ENCODE measurements around the gene FGF2. TPM values are rescaled to one million over a fixed set of nuclear protein-coding genes. Genes with fewer than 3 reads are reported as not detected.
"Not testable (repeated sequence)": the region's sequence is repeated elsewhere in the genome, so short reads cannot be mapped to it uniquely, and the experiment has no call there.

The FGF2 gene
- total RNA-seq, 2 experiments from 2014 or later, result 0.79 to 1.2 TPM

- Mint-ChIP-seq H3K4me1 (ENCODE audit: low read depth) (peaks cover 7% of the 10 kb centered on the region), H3K27me3 (ENCODE audit: low read depth) (peaks cover 42% of the 10 kb centered on the region), H3K27ac (no peak overlapping the region), H3K36me3 (ENCODE audit: low read depth) (no peaks in the 10 kb centered on the region), H3K4me3 (no peak overlapping the region), H3K9me3 (no peaks in the 10 kb centered on the region)
- DNase-seq, result no peak
- intact Hi-C loops (cut with micrococcal nuclease), result no loop called here
- CTCF ChIA-PET, result interaction anchor here (1.1 to 1.6 kb wide), 3 partner anchors 19 to 75 kb away, joined by 3 to 5 read pairs (median 3); no protein-coding TSS in a partner anchor
These were observed 6.1 kb downstream of the FGF2 start for GRCh38 chr4:122832732-122833131.

- no peak for DNase-seq
- CTCF ChIA-PET, result no interaction called here
- Mint-ChIP-seq H3K36me3 (ENCODE audit: low read depth) (no peaks in the 10 kb centered on the region), H3K9me3 (no peaks in the 10 kb centered on the region), H3K4me1 (ENCODE audit: low read depth) (no peaks in the 10 kb centered on the region), H3K4me3 (no peak overlapping the region), H3K27me3 (ENCODE audit: low read depth) (peaks cover 33% of the 10 kb centered on the region), H3K27ac (no peak overlapping the region)
- intact Hi-C loops (cut with micrococcal nuclease), result no loop called here
These were observed 7.4 kb downstream of the FGF2 start for GRCh38 chr4:122833999-122834398.

GRCh38 chr4:122836941-122837340 is 10.3 kb downstream of the FGF2 start:
- Mint-ChIP-seq H3K36me3 (ENCODE audit: low read depth) (no peaks in the 10 kb centered on the region), H3K27ac (no peak overlapping the region), H3K4me1 (ENCODE audit: low read depth) (no peaks in the 10 kb centered on the region), H3K4me3 (no peak overlapping the region), H3K9me3 (no peaks in the 10 kb centered on the region), H3K27me3 (ENCODE audit: low read depth) (peaks cover 17% of the 10 kb centered on the region)
- CTCF ChIA-PET, result interaction anchor here (1.3 kb wide), 1 partner anchor 17 kb away, joined by 3 read pairs; no protein-coding TSS in a partner anchor
- DNase-seq, result no peak
- intact Hi-C loops (cut with micrococcal nuclease), result no loop called here

GRCh38 chr4:122838034-122838433 is 11.4 kb downstream of the FGF2 start:
- H3K36me3 Mint-ChIP-seq (ENCODE audit: low read depth), result no peaks in the 10 kb centered on the region
- H3K4me1 Mint-ChIP-seq (ENCODE audit: low read depth), result no peaks in the 10 kb centered on the region
- no peak for DNase-seq
- intact Hi-C loops (cut with micrococcal nuclease), result no loop called here
- H3K27me3 Mint-ChIP-seq (ENCODE audit: low read depth), result peaks cover 8% of the 10 kb centered on the region
- H3K9me3 Mint-ChIP-seq, result no peaks in the 10 kb centered on the region
- no peak overlapping the region for H3K27ac Mint-ChIP-seq
- CTCF ChIA-PET, result no interaction called here
- no peak overlapping the region for H3K4me3 Mint-ChIP-seq

- CTCF ChIA-PET, result no interaction called here
- intact Hi-C loops (cut with micrococcal nuclease), result no loop called here
- H3K36me3 Mint-ChIP-seq (ENCODE audit: low read depth), result no peaks in the 10 kb centered on the region
- no peak overlapping the region for H3K4me3 Mint-ChIP-seq
- no peaks in the 10 kb centered on the region for H3K4me1 Mint-ChIP-seq (ENCODE audit: low read depth)
- no peaks in the 10 kb centered on the region for H3K9me3 Mint-ChIP-seq
- DNase-seq, result no peak
- H3K27ac Mint-ChIP-seq, result no peak overlapping the region
- H3K27me3 Mint-ChIP-seq (ENCODE audit: low read depth), result peaks cover 5% of the 10 kb centered on the region
These were observed 15.8 kb downstream of the FGF2 start for GRCh38 chr4:122842392-122842791.

- peaks cover 5% of the 10 kb centered on the region for H3K27me3 Mint-ChIP-seq (ENCODE audit: low read depth)
- H3K27ac Mint-ChIP-seq, result no peak overlapping the region
- no peak overlapping the region for H3K4me3 Mint-ChIP-seq
- no peaks in the 10 kb centered on the region for H3K4me1 Mint-ChIP-seq (ENCODE audit: low read depth)
- H3K9me3 Mint-ChIP-seq, result no peaks in the 10 kb centered on the region
- no peaks in the 10 kb centered on the region for H3K36me3 Mint-ChIP-seq (ENCODE audit: low read depth)
- DNase-seq, result no peak
- CTCF ChIA-PET, result no interaction called here
- intact Hi-C loops (cut with micrococcal nuclease), result no loop called here
These were observed 16.4 kb downstream of the FGF2 start for GRCh38 chr4:122842984-122843531.

GRCh38 chr4:122844391-122844790 is 17.8 kb downstream of the FGF2 start:
- H3K9me3 Mint-ChIP-seq; H3K27ac Mint-ChIP-seq; H3K27me3 Mint-ChIP-seq (ENCODE audit: low read depth); CTCF ChIA-PET; H3K4me3 Mint-ChIP-seq; DNase-seq; H3K4me1 Mint-ChIP-seq (ENCODE audit: low read depth); intact Hi-C loops (cut with micrococcal nuclease); H3K36me3 Mint-ChIP-seq (ENCODE audit: low read depth): not testable (repeated sequence)

- H3K4me1 Mint-ChIP-seq (ENCODE audit: low read depth), result no peaks in the 10 kb centered on the region
- H3K36me3 Mint-ChIP-seq (ENCODE audit: low read depth), result no peaks in the 10 kb centered on the region
- CTCF ChIA-PET, result interaction anchor here (0.9 to 1.1 kb wide), 3 partner anchors 18 to 87 kb away, joined by 3 read pairs; no protein-coding TSS in a partner anchor
- DNase-seq, result no peak
- no peak overlapping the region for H3K27ac Mint-ChIP-seq
- no peak overlapping the region for H3K4me3 Mint-ChIP-seq
- intact Hi-C loops (cut with micrococcal nuclease), result no loop called here
- H3K27me3 Mint-ChIP-seq (ENCODE audit: low read depth), result peaks cover 2% of the 10 kb centered on the region
- no peaks in the 10 kb centered on the region for H3K9me3 Mint-ChIP-seq
These were observed 18.4 kb downstream of the FGF2 start for GRCh38 chr4:122845066-122845465.

- H3K4me3 Mint-ChIP-seq, result no peak overlapping the region
- CTCF ChIA-PET, result interaction anchor here (0.9 to 1.1 kb wide), 3 partner anchors 18 to 88 kb away, joined by 3 read pairs; no protein-coding TSS in a partner anchor
- DNase-seq, result no peak
- H3K27ac Mint-ChIP-seq, result no peak overlapping the region
- intact Hi-C loops (cut with micrococcal nuclease), result no loop called here
- H3K27me3 Mint-ChIP-seq (ENCODE audit: low read depth), result peaks cover 2% of the 10 kb centered on the region
- H3K9me3 Mint-ChIP-seq, result no peaks in the 10 kb centered on the region
- no peaks in the 10 kb centered on the region for H3K36me3 Mint-ChIP-seq (ENCODE audit: low read depth)
- H3K4me1 Mint-ChIP-seq (ENCODE audit: low read depth), result no peaks in the 10 kb centered on the region
These were observed 19.1 kb downstream of the FGF2 start for GRCh38 chr4:122845760-122846159.

- Mint-ChIP-seq H3K27me3 (ENCODE audit: low read depth) (peaks cover 4% of the 10 kb centered on the region), H3K4me3 (no peak overlapping the region), H3K36me3 (ENCODE audit: low read depth) (no peaks in the 10 kb centered on the region), H3K27ac (no peak overlapping the region), H3K9me3 (no peaks in the 10 kb centered on the region), H3K4me1 (ENCODE audit: low read depth) (no peaks in the 10 kb centered on the region)
- no peak for DNase-seq
- intact Hi-C loops (cut with micrococcal nuclease), result no loop called here
- CTCF ChIA-PET, result no interaction called here
These were observed 21.3 kb downstream of the FGF2 start for GRCh38 chr4:122847931-122848330.

- H3K27ac Mint-ChIP-seq; H3K4me3 Mint-ChIP-seq; intact Hi-C loops (cut with micrococcal nuclease); H3K4me1 Mint-ChIP-seq (ENCODE audit: low read depth); H3K36me3 Mint-ChIP-seq (ENCODE audit: low read depth); H3K9me3 Mint-ChIP-seq; DNase-seq; H3K27me3 Mint-ChIP-seq (ENCODE audit: low read depth); CTCF ChIA-PET: not testable (repeated sequence)
These were observed 23.2 kb downstream of the FGF2 start for GRCh38 chr4:122849789-122850188.

- Mint-ChIP-seq H3K27me3 (ENCODE audit: low read depth) (peaks cover 7% of the 10 kb centered on the region), H3K36me3 (ENCODE audit: low read depth) (no peaks in the 10 kb centered on the region), H3K4me1 (ENCODE audit: low read depth) (no peaks in the 10 kb centered on the region), H3K27ac (no peak overlapping the region), H3K4me3 (no peak overlapping the region), H3K9me3 (no peaks in the 10 kb centered on the region)
- CTCF ChIA-PET, result interaction anchor here (0.7 kb wide), 1 partner anchor 19 kb away, joined by 3 read pairs; no protein-coding TSS in a partner anchor
- intact Hi-C loops (cut with micrococcal nuclease), result no loop called here
- no peak for DNase-seq
These were observed 24.9 kb downstream of the FGF2 start for GRCh38 chr4:122851568-122851967.

GRCh38 chr4:122854447-122855352 is 28.1 kb downstream of the FGF2 start:
- H3K27ac Mint-ChIP-seq, result no peak overlapping the region
- H3K4me1 Mint-ChIP-seq (ENCODE audit: low read depth), result no peaks in the 10 kb centered on the region
- CTCF ChIA-PET, result no interaction called here
- intact Hi-C loops (cut with micrococcal nuclease), result no loop called here
- H3K4me3 Mint-ChIP-seq, result no peak overlapping the region
- DNase-seq, result no peak
- H3K36me3 Mint-ChIP-seq (ENCODE audit: low read depth), result no peaks in the 10 kb centered on the region
- no peaks in the 10 kb centered on the region for H3K9me3 Mint-ChIP-seq
- H3K27me3 Mint-ChIP-seq (ENCODE audit: low read depth), result peaks cover 6% of the 10 kb centered on the region
